Type B pancreatic cell (in vitro differentiated cells): ENCODE results near the gene GMDS. TPM values are rescaled to one million over a fixed set of nuclear protein-coding genes. Genes with fewer than 3 reads are reported as not detected.

Experiments
- DNase-seq: peaks from one replicate; pipeline ENCODE4 v3.0.0; 2021; ENCODE audit warnings: mixed read lengths; ENCODE audit not compliant: unreplicated experiment; ENCODE audit errors: extremely low spot score
- H3K27ac Mint-ChIP-seq: 2 replicates; pipeline ENCODE4 v1.8.0; 2021; ENCODE audit warnings: mild to moderate bottlenecking, mixed read lengths
- H3K27me3 Mint-ChIP-seq: 2 replicates; pipeline ENCODE4 v1.8.0; 2021; ENCODE audit warnings: mixed read lengths
- H3K36me3 Mint-ChIP-seq: 2 replicates; pipeline ENCODE4 v1.8.0; 2021; ENCODE audit warnings: mixed read lengths
- H3K4me1 Mint-ChIP-seq: one replicate; pipeline ENCODE4 v1.8.0; 2021; ENCODE audit warnings: mixed read lengths; ENCODE audit not compliant: unreplicated experiment
- H3K4me3 Mint-ChIP-seq: 2 replicates; pipeline ENCODE4 v1.8.0; 2021; ENCODE audit warnings: mild to moderate bottlenecking, mixed read lengths
- H3K9me3 Mint-ChIP-seq: 2 replicates; pipeline ENCODE4 v1.8.0; 2021; ENCODE audit warnings: mixed read lengths
- CTCF ChIP-seq: fragments of 200-600 bp; sonication (generic); conservative IDR thresholded peaks from 2 replicates; pipeline ENCODE4 v1.5.0; 2021; ENCODE audit warnings: antibody characterized with exemption, mild to moderate bottlenecking
- total RNA-seq: library from RNA; stranded (reverse); gene quantifications from 2 replicates; pipeline ENCODE4 v1.2.1, GENCODE V29; 2021; ENCODE audit warnings: low replicate concordance

GMDS gene
- total RNA-seq, 1 donor from 2014 or later = 41.3 TPM

DNA sequence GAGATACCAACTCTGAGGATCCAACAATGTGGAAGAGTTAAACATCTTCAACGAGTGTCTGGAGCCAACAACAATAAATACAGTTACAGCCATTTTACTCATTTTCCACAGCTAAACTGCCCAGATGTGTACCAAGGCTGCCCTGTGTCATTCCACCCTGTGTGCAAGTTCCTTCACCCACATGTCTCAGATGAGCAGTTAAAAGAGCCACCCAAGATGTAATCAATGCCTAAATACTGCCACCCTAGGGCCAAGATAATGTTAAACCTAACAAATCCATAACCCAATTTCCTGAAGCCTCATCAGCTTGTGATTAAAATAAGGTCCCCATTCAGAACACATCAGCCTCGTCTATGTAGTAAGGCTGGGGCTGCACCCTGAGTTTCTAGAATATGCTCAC lies 59.9 kb downstream of the GMDS start:
- Mint-ChIP-seq H3K9me3 (no peaks in the 10 kb centered on the region), H3K27me3 (no peaks in the 10 kb centered on the region), H3K36me3 (no peaks in the 10 kb centered on the region), H3K27ac (no peak overlapping the region), H3K4me1 (peaks cover 28% of the 10 kb centered on the region), H3K4me3 (no peak overlapping the region)
- DNase-seq = no peak
- no peak for TF ChIP-seq CTCF

GRCh38 chr6:2184700-2185455 lies 60.5 kb downstream of the GMDS start:
- H3K4me3 Mint-ChIP-seq = no peak overlapping the region

GRCh38 chr6:2183752-2184151 lies 61.7 kb downstream of the GMDS start:
- Mint-ChIP-seq H3K4me1 (peaks cover 20% of the 10 kb centered on the region), H3K27ac (no peak overlapping the region), H3K36me3 (no peaks in the 10 kb centered on the region)

More at GRCh38 chr6:2184700-2185455, 60.5 kb downstream of the GMDS start:
- Mint-ChIP-seq H3K9me3 (no peaks in the 10 kb centered on the region), H3K36me3 (no peaks in the 10 kb centered on the region), H3K4me1 (peaks cover 28% of the 10 kb centered on the region), H3K27me3 (no peaks in the 10 kb centered on the region), H3K27ac (no peak overlapping the region)
- DNase-seq = no peak
- no peak for TF ChIP-seq CTCF

DNA sequence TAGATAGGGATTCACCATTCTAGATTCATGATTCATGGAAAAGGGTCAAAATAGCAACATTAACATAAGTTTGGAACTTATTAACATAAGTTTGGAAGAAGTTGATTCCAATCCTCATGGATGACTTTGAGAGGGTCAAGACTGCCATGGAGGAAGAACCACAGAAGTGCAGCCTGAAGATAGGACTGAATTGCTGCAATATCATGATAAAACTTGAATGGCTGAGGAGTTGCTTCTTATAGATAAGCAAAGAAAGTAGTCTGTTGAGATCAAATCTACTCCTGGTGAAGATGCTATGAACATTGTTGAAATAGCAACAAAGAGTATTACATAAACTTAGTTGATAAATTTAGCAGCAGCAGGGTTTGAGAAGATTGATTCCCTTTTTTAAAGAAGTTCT lies 62.2 kb downstream of the GMDS start:
- Mint-ChIP-seq H3K27me3 (no peaks in the 10 kb centered on the region), H3K4me1 (peaks cover 16% of the 10 kb centered on the region), H3K4me3 (no peak overlapping the region), H3K27ac (no peak overlapping the region), H3K9me3 (peaks cover 3% of the 10 kb centered on the region), H3K36me3 (no peaks in the 10 kb centered on the region)
- no peak for DNase-seq
- no peak for TF ChIP-seq CTCF

More at GRCh38 chr6:2183752-2184151, 61.7 kb downstream of the GMDS start:
- Mint-ChIP-seq H3K4me3 (no peak overlapping the region), H3K9me3 (no peaks in the 10 kb centered on the region), H3K27me3 (no peaks in the 10 kb centered on the region)
- no peak for TF ChIP-seq CTCF
- no peak for DNase-seq

DNA sequence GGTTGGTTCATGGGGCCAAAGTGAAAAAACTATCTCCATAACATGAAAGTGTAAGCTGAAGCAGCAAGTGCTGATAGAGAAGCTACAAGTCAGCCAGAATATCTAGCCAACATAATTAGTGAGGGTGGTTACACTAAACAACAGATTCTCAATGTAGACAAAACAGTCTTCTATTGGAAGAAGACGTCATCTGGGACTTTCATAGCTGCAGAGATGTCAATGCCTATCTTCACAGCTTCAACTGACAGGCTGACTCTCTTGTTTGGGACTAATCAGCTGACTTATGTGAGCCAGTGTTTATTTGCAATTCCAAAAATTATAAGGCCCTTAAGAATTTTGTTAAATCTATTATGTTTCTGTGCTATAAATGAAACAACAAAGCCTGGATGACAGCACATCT lies 63.2 kb downstream of the GMDS start:
- peaks cover 13% of the 10 kb centered on the region for H3K4me1 Mint-ChIP-seq
- peaks cover 9% of the 10 kb centered on the region for H3K9me3 Mint-ChIP-seq
- DNase-seq = no peak
- H3K27me3 Mint-ChIP-seq = no peaks in the 10 kb centered on the region
- TF ChIP-seq CTCF = no peak
- no peak overlapping the region for H3K4me3 Mint-ChIP-seq
- H3K36me3 Mint-ChIP-seq = no peaks in the 10 kb centered on the region
- H3K27ac Mint-ChIP-seq = no peak overlapping the region
